NCI-H1417 treated with DMSO at 0.1 percent for 48 hours (cell line): ENCODE data around the gene NRARP.

Source experiments
- DNase-seq: peaks from one replicate; lab custom pipeline; 2025; lab: John Stamatoyannopoulos, UW

Gene NRARP

GRCh38 chr9:137310189-137311052, 8.3 kb upstream of the NRARP start:
- DNase-seq, result no peak

GRCh38 chr9:137309368-137310188, 7.5 kb upstream of the NRARP start:
- DNase-seq, result no peak

GRCh38 chr9:137308057-137308619, 6.1 kb upstream of the NRARP start:
- DNase-seq, result no peak

GRCh38 chr9:137307255-137308056, 5.4 kb upstream of the NRARP start:
- DNase-seq, result no peak

- DNase-seq, result no peak
These were observed 4.8 kb upstream of the NRARP start for GRCh38 chr9:137306850-137307254.

GRCh38 chr9:137306066-137306849, 4.2 kb upstream of the NRARP start:
- DNase-seq, result no peak

GRCh38 chr9:137305798-137306065, 3.7 kb upstream of the NRARP start:
- no peak for DNase-seq

GRCh38 chr9:137305060-137305797, 3.2 kb upstream of the NRARP start:
- peak; percentile 61 for DNase-seq

- DNase-seq, result no peak
These were observed 2.5 kb upstream of the NRARP start for GRCh38 chr9:137304383-137305059.

- DNase-seq, result no peak
These were observed 1.9 kb upstream of the NRARP start for GRCh38 chr9:137303893-137304382.

- DNase-seq, result no peak
These were observed 1.3 kb upstream of the NRARP start for GRCh38 chr9:137303151-137303892.

GRCh38 chr9:137302449-137303150, 529 bp upstream of the NRARP start:
- no peak for DNase-seq

GRCh38 chr9:137301081-137301947, 757 bp downstream of the NRARP start:
- no peak for DNase-seq

- no peak for DNase-seq
These were observed 1.4 kb downstream of the NRARP start for GRCh38 chr9:137300567-137301080.

GRCh38 chr9:137299938-137300337, 2.1 kb downstream of the NRARP start:
- no peak for DNase-seq

GRCh38 chr9:137299203-137299565, 2.9 kb downstream of the NRARP start:
- DNase-seq, result no peak
